Progenitor cell of endocrine pancreas (in vitro differentiated cells): ENCODE results near the gene CLCF1. TPM values are rescaled to one million over a fixed set of nuclear protein-coding genes. Genes with fewer than 3 reads are reported as not detected.

ENCODE experiments used
- DNase-seq: peaks from one replicate; pipeline ENCODE4 v3.0.0; 2021; ENCODE audit warnings: low spot score; ENCODE audit not compliant: unreplicated experiment
- H3K27ac Mint-ChIP-seq: 2 replicates; pipeline ENCODE4 v1.8.0; 2021; ENCODE audit warnings: mild to moderate bottlenecking, moderate library complexity, mixed read lengths
- H3K27me3 Mint-ChIP-seq: 2 replicates; pipeline ENCODE4 v1.8.0; 2021; ENCODE audit warnings: mixed read lengths
- H3K36me3 Mint-ChIP-seq: 2 replicates; pipeline ENCODE4 v1.8.0; 2022; ENCODE audit warnings: mixed read lengths; ENCODE audit not compliant: insufficient read depth
- H3K4me1 Mint-ChIP-seq: 2 replicates; pipeline ENCODE4 v1.8.0; 2021; ENCODE audit warnings: low read depth, mixed read lengths
- H3K4me3 Mint-ChIP-seq: 2 replicates; pipeline ENCODE4 v1.8.0; 2021; ENCODE audit warnings: low read depth, mild to moderate bottlenecking, moderate library complexity, mixed read lengths
- H3K9me3 Mint-ChIP-seq: 2 replicates; pipeline ENCODE4 v1.8.0; 2021; ENCODE audit warnings: low read depth, mixed read lengths
- CTCF ChIP-seq: fragments of 200-600 bp; sonication (generic); IDR thresholded peaks from one replicate; pipeline ENCODE4 v1.5.0; 2021; ENCODE audit warnings: antibody characterized with exemption, mild to moderate bottlenecking; ENCODE audit not compliant: unreplicated experiment
- total RNA-seq: library from RNA; stranded (reverse); gene quantifications from 2 replicates; pipeline ENCODE4 v1.2.1, GENCODE V29; 2021

The CLCF1 gene
- total RNA-seq, 1 donor from 2014 or later: 6.9 TPM

GRCh38 chr11:67379061-67380058 is 6.0 kb upstream of the CLCF1 start:
- no peak overlapping the region for H3K4me3 Mint-ChIP-seq

GRCh38 chr11:67378544-67378943 is 5.1 kb upstream of the CLCF1 start:
- H3K9me3 Mint-ChIP-seq: no peaks in the 10 kb centered on the region

More at GRCh38 chr11:67379061-67380058, 6.0 kb upstream of the CLCF1 start:
- Mint-ChIP-seq H3K27ac (no peak overlapping the region), H3K4me1 (peaks cover 9% of the 10 kb centered on the region), H3K27me3 (peaks cover 29% of the 10 kb centered on the region), H3K9me3 (no peaks in the 10 kb centered on the region), H3K36me3 (no peaks in the 10 kb centered on the region)
- DNase-seq: no peak
- no peak for TF ChIP-seq CTCF

GRCh38 chr11:67376873-67377808 is 3.7 kb upstream of the CLCF1 start:
- Mint-ChIP-seq H3K4me1 (peaks cover 14% of the 10 kb centered on the region), H3K4me3 (no peak overlapping the region), H3K27me3 (peaks cover 26% of the 10 kb centered on the region), H3K9me3 (no peaks in the 10 kb centered on the region), H3K36me3 (no peaks in the 10 kb centered on the region), H3K27ac (no peak overlapping the region)
- no peak for DNase-seq
- TF ChIP-seq CTCF: no peak

More at GRCh38 chr11:67378544-67378943, 5.1 kb upstream of the CLCF1 start:
- Mint-ChIP-seq H3K4me3 (no peak overlapping the region), H3K27me3 (peaks cover 30% of the 10 kb centered on the region), H3K27ac (no peak overlapping the region), H3K4me1 (peaks cover 14% of the 10 kb centered on the region), H3K36me3 (no peaks in the 10 kb centered on the region)
- no peak for TF ChIP-seq CTCF
- no peak for DNase-seq

- Mint-ChIP-seq H3K9me3 (no peaks in the 10 kb centered on the region), H3K27ac (no peak overlapping the region), H3K27me3 (peaks cover 24% of the 10 kb centered on the region), H3K36me3 (no peaks in the 10 kb centered on the region), H3K4me3 (no peak overlapping the region), H3K4me1 (peaks cover 21% of the 10 kb centered on the region)
- TF ChIP-seq CTCF: no peak
- no peak for DNase-seq
Measured at GRCh38 chr11:67376063-67376820, 2.8 kb upstream of the CLCF1 start.
